ENCODE results near the gene RAB44. TPM values are rescaled to one million over a fixed set of nuclear protein-coding genes. Genes with fewer than 3 reads are reported as not detected.

RAB44 gene
- total and polyA plus RNA-seq, 5 donors: 0.06 TPM; not detected in 3

- Histone ChIP-seq H3K9me3 (ENCODE audit: control insufficient read depth, low read length) (no peaks in the 10 kb centered on the region), H3K4me3 (ENCODE audit: low read length) (no peak overlapping the region), H3K4me1 (ENCODE audit: control insufficient read depth, insufficient read depth, low read length) (no peaks in the 10 kb centered on the region), H3K27me3 (ENCODE audit: control insufficient read depth, insufficient read depth) (no peaks in the 10 kb centered on the region), H3K27ac (ENCODE audit: low read length) (no peak overlapping the region)
- intact Hi-C loops (cut with DNase I): no loop called here
- ATAC-seq: no peak
- DNase-seq: peak in 1 of 3 donors; percentile 12
- WGBS: 89% methylated on average over 7 of the region's 7 CpGs
Measured at GRCh38 chr6:36715469-36715868, 17.8 kb downstream of the RAB44 start.

GRCh38 chr6:36716476-36717093 is 19.0 kb downstream of the RAB44 start:
- Histone ChIP-seq H3K4me1 (ENCODE audit: control insufficient read depth, insufficient read depth, low read length) (no peaks in the 10 kb centered on the region), H3K27me3 (ENCODE audit: control insufficient read depth, insufficient read depth) (no peaks in the 10 kb centered on the region), H3K4me3 (ENCODE audit: low read length) (no peak overlapping the region), H3K27ac (ENCODE audit: low read length) (no peak overlapping the region), H3K9me3 (ENCODE audit: control insufficient read depth, low read length) (no peaks in the 10 kb centered on the region)
- WGBS: 88% methylated on average over 8 of the region's 8 CpGs
- intact Hi-C loops (cut with DNase I): no loop called here
- ATAC-seq: no peak
- peak in 1 of 3 donors; percentile 16 for DNase-seq

- 75% methylated on average over 13 of the region's 13 CpGs for WGBS
Measured at GRCh38 chr6:36717231-36717825, 19.7 kb downstream of the RAB44 start.

GRCh38 chr6:36717871-36718540 is 20.4 kb downstream of the RAB44 start:
- ATAC-seq (no peak), DNase-seq (peak in 1 of 3 donors; percentile 23)
- intact Hi-C loops (cut with DNase I): no loop called here
- Histone ChIP-seq H3K4me3 (ENCODE audit: low read length) (no peak overlapping the region), H3K27ac (ENCODE audit: low read length) (no peak overlapping the region), H3K9me3 (ENCODE audit: control insufficient read depth, low read length) (no peaks in the 10 kb centered on the region), H3K4me1 (ENCODE audit: control insufficient read depth, insufficient read depth, low read length) (no peaks in the 10 kb centered on the region), H3K27me3 (ENCODE audit: control insufficient read depth, insufficient read depth) (no peaks in the 10 kb centered on the region)
- WGBS: 82% methylated on average over 12 of the region's 12 CpGs

More at GRCh38 chr6:36717231-36717825, 19.7 kb downstream of the RAB44 start:
- intact Hi-C loops (cut with DNase I): no loop called here
- Histone ChIP-seq H3K9me3 (ENCODE audit: control insufficient read depth, low read length) (no peaks in the 10 kb centered on the region), H3K27ac (ENCODE audit: low read length) (no peak overlapping the region), H3K4me3 (ENCODE audit: low read length) (no peak overlapping the region), H3K4me1 (ENCODE audit: control insufficient read depth, insufficient read depth, low read length) (no peaks in the 10 kb centered on the region), H3K27me3 (ENCODE audit: control insufficient read depth, insufficient read depth) (no peaks in the 10 kb centered on the region)
- ATAC-seq (no peak), DNase-seq (peak in 1 of 3 donors; percentile 29)

- no peaks in the 10 kb centered on the region for H3K4me1 ChIP-seq (ENCODE audit: control insufficient read depth, insufficient read depth, low read length)
- H3K27me3 ChIP-seq (ENCODE audit: control insufficient read depth, insufficient read depth): no peaks in the 10 kb centered on the region
- no peaks in the 10 kb centered on the region for H3K9me3 ChIP-seq (ENCODE audit: control insufficient read depth, low read length)
- WGBS: 80% methylated on average over 5 of the region's 5 CpGs
- H3K4me3 ChIP-seq (ENCODE audit: low read length): no peak overlapping the region
- H3K27ac ChIP-seq (ENCODE audit: low read length): no peak overlapping the region
- DNase-seq: no peak
- intact Hi-C loops (cut with DNase I): no loop called here
- no peak for ATAC-seq
Measured at GRCh38 chr6:36718560-36718959, 20.9 kb downstream of the RAB44 start.

GRCh38 chr6:36719126-36719525 is 21.5 kb downstream of the RAB44 start:
- no peaks in the 10 kb centered on the region for H3K4me1 ChIP-seq (ENCODE audit: control insufficient read depth, insufficient read depth, low read length)
- ATAC-seq: no peak
- WGBS: 89% methylated on average over 7 of the region's 7 CpGs
- no peak overlapping the region for H3K4me3 ChIP-seq (ENCODE audit: low read length)
- H3K27ac ChIP-seq (ENCODE audit: low read length): no peak overlapping the region
- no peaks in the 10 kb centered on the region for H3K9me3 ChIP-seq (ENCODE audit: control insufficient read depth, low read length)
- intact Hi-C loops (cut with DNase I): no loop called here
- DNase-seq: peak in 1 of 3 donors; percentile 16
- H3K27me3 ChIP-seq (ENCODE audit: control insufficient read depth, insufficient read depth): no peaks in the 10 kb centered on the region

GRCh38 chr6:36720251-36721141 is 22.9 kb downstream of the RAB44 start:
- no peaks in the 10 kb centered on the region for H3K27me3 ChIP-seq (ENCODE audit: control insufficient read depth, insufficient read depth)
- H3K4me3 ChIP-seq (ENCODE audit: low read length): no peak overlapping the region
- no peaks in the 10 kb centered on the region for H3K4me1 ChIP-seq (ENCODE audit: control insufficient read depth, insufficient read depth, low read length)
- DNase-seq (peak in 1 of 3 donors; percentile 41), ATAC-seq (no peak)
- WGBS: 93% methylated on average over 11 of the region's 11 CpGs
- no peak overlapping the region for H3K27ac ChIP-seq (ENCODE audit: low read length)
- no peaks in the 10 kb centered on the region for H3K9me3 ChIP-seq (ENCODE audit: control insufficient read depth, low read length)
- intact Hi-C loops (cut with DNase I): no loop called here

- intact Hi-C loops (cut with DNase I): no loop called here
- H3K27ac ChIP-seq (ENCODE audit: low read length): no peak overlapping the region
- peak in 1 of 3 donors; percentile 64 for DNase-seq
- no peak overlapping the region for H3K4me3 ChIP-seq (ENCODE audit: low read length)
- H3K27me3 ChIP-seq (ENCODE audit: control insufficient read depth, insufficient read depth): no peaks in the 10 kb centered on the region
- WGBS: 87% methylated on average over 15 of the region's 15 CpGs
- ATAC-seq: no peak
- no peaks in the 10 kb centered on the region for H3K4me1 ChIP-seq (ENCODE audit: control insufficient read depth, insufficient read depth, low read length)
- no peaks in the 10 kb centered on the region for H3K9me3 ChIP-seq (ENCODE audit: control insufficient read depth, low read length)
Measured at GRCh38 chr6:36721369-36722140, 23.9 kb downstream of the RAB44 start.

GRCh38 chr6:36722365-36722764 is 24.7 kb downstream of the RAB44 start:
- Histone ChIP-seq H3K27ac (ENCODE audit: low read length) (no peak overlapping the region), H3K4me1 (ENCODE audit: control insufficient read depth, insufficient read depth, low read length) (no peaks in the 10 kb centered on the region), H3K4me3 (ENCODE audit: low read length) (no peak overlapping the region), H3K9me3 (ENCODE audit: control insufficient read depth, low read length) (no peaks in the 10 kb centered on the region), H3K27me3 (ENCODE audit: control insufficient read depth, insufficient read depth) (no peaks in the 10 kb centered on the region)
- WGBS: 90% methylated on average over 10 of the region's 10 CpGs
- ATAC-seq: no peak
- DNase-seq: peak in 1 of 3 donors; percentile 39
- intact Hi-C loops (cut with DNase I): no loop called here

GRCh38 chr6:36722879-36723278 is 25.3 kb downstream of the RAB44 start:
- H3K4me1 ChIP-seq (ENCODE audit: control insufficient read depth, insufficient read depth, low read length): no peaks in the 10 kb centered on the region
- 89% methylated on average over 2 of the region's 2 CpGs for WGBS
- no peaks in the 10 kb centered on the region for H3K9me3 ChIP-seq (ENCODE audit: control insufficient read depth, low read length)
- intact Hi-C loops (cut with DNase I): no loop called here
- H3K27me3 ChIP-seq (ENCODE audit: control insufficient read depth, insufficient read depth): no peaks in the 10 kb centered on the region
- no peak overlapping the region for H3K27ac ChIP-seq (ENCODE audit: low read length)
- H3K4me3 ChIP-seq (ENCODE audit: low read length): no peak overlapping the region
- DNase-seq (peak in 1 of 3 donors; percentile 10), ATAC-seq (no peak)
